Measurements from ENCODE around the gene NUP98.

The NUP98 gene

GRCh38 chr11:3845246-3845645 lies 47.9 kb upstream of the NUP98 start (continued):
- TF ChIP-seq ZNF133 (tag by site-specific recombination; IDR thresholded peaks at IDR 0.05) (no peak), ZNF629 (tag by site-specific recombination; IDR thresholded peaks at IDR 0.05) (no peak), GLI4 (tag by site-specific recombination; IDR thresholded peaks at IDR 0.05) (no peak)

GRCh38 chr11:3843326-3843725 lies 46.0 kb upstream of the NUP98 start:
- Histone ChIP-seq H3K9me3 (ENCODE audit: control insufficient read depth, insufficient read depth, low read depth, low read length) (no peaks in the 10 kb centered on the region), H3K27ac (ENCODE audit: extremely low read depth, low read depth, low read length) (no peak overlapping the region), H3K4me3 (ENCODE audit: low read depth, low read length) (no peak overlapping the region), H3K4me1 (ENCODE audit: control insufficient read depth, insufficient read depth, low read length) (no peaks in the 10 kb centered on the region), H3K36me3 (ENCODE audit: control insufficient read depth in 2 of 2, insufficient read depth in 1 of 2, low read length in 2 of 2) (peaks cover 0 to 5% of the 10 kb centered on the region in 2 experiments; a peak in 1 of 3 replicates)
- ChIA-PET POLR2A (interaction anchor here (1.3 kb wide), 1 partner anchor 11 kb away, joined by 5 read pairs; no protein-coding TSS in a partner anchor), CTCF (interaction anchor here (0.5 to 19.6 kb wide), 7 partner anchors 7 to 227 kb away, joined by 4 to 589 read pairs (median 5); partner anchors contain the start of gene STIM1)
- TF ChIP-seq ZNF514 (tag by site-specific recombination; IDR thresholded peaks at IDR 0.05) (no peak), ZNF18 (tag by site-specific recombination; IDR thresholded peaks at IDR 0.05) (no peak), ZNF184 (tag by site-specific recombination; IDR thresholded peaks at IDR 0.05) (no peak), RBAK (tag by site-specific recombination; IDR thresholded peaks at IDR 0.05) (no peak), ZNF624 (tag by site-specific recombination; IDR thresholded peaks at IDR 0.05) (no peak), PRDM4 (tag by site-specific recombination; IDR thresholded peaks at IDR 0.05) (no peak), SP2 (tag by site-specific recombination; IDR thresholded peaks at IDR 0.05) (no peak), YY1 (tag by site-specific recombination; IDR thresholded peaks at IDR 0.05) (no peak), ZNF138 (tag by site-specific recombination; IDR thresholded peaks at IDR 0.05; ENCODE audit: borderline replicate concordance) (no peak), ZNF311 (tag by site-specific recombination; IDR thresholded peaks at IDR 0.05; ENCODE audit: borderline replicate concordance) (no peak), ZNF600 (tag by site-specific recombination; IDR thresholded peaks at IDR 0.05) (no peak)

GRCh38 chr11:3841426-3842350 lies 44.3 kb upstream of the NUP98 start:
- ChIA-PET POLR2A (interaction anchor here (0.5 to 3.7 kb wide), 11 partner anchors 11 to 232 kb away, joined by 3 to 45 read pairs (median 5); partner anchors contain the start of genes PGAP2 and STIM1), CTCF (interaction anchor here (0.6 to 19.6 kb wide), 22 partner anchors 8 to 279 kb away, joined by 3 to 589 read pairs (median 4); partner anchors contain the start of genes PGAP2 and STIM1)
- no peaks in the 10 kb centered on the region for H3K4me1 ChIP-seq (ENCODE audit: control insufficient read depth, insufficient read depth, low read length)
- no peaks in the 10 kb centered on the region for H3K9me3 ChIP-seq (ENCODE audit: control insufficient read depth, insufficient read depth, low read depth, low read length)
- H3K27ac ChIP-seq (ENCODE audit: extremely low read depth, low read depth, low read length) = 0 out of 2 replicates have a peak overlapping the region, but pooled peaks have one; percentile 19
- peaks cover 0 to 12% of the 10 kb centered on the region in 2 experiments; a peak in 1 of 3 replicates for H3K36me3 ChIP-seq (ENCODE audit: control insufficient read depth in 2 of 2, insufficient read depth in 1 of 2, low read length in 2 of 2)
- H3K4me3 ChIP-seq (ENCODE audit: low read depth, low read length) = peak overlapping the region; percentile 67
- TF ChIP-seq ZNF175 (tag by site-specific recombination; IDR thresholded peaks at IDR 0.05) = no peak
- 0 out of 2 replicates have a peak, but pooled peaks have one; percentile 46 for TF ChIP-seq TRIM28 (IDR thresholded peaks at IDR 0.05; ENCODE audit: borderline replicate concordance, low read length)
- no peak for TF ChIP-seq YY1 (tag by site-specific recombination; IDR thresholded peaks at IDR 0.05)
- TF ChIP-seq ZNF645 (tag by site-specific recombination; IDR thresholded peaks at IDR 0.05) = no peak
- no peak for TF ChIP-seq ZNF518A (tag by site-specific recombination; conservative IDR thresholded peaks at IDR 0.05; ENCODE audit: low read depth)
- TF ChIP-seq SP2 (tag by site-specific recombination; IDR thresholded peaks at IDR 0.05) = peak; percentile 57
- TF ChIP-seq ZBTB20 (tag by site-specific recombination; IDR thresholded peaks at IDR 0.05) = peak; percentile 65; the same call in 1 of the 2 replicates

Measured in HEK293 (cell line).